Activated CD4-positive, CD25-positive, alpha-beta regulatory T cell treated with anti-CD3 and anti-CD28 coated beads, Interleukin-2, amount 50 U/mL, for 72 hours (primary cell): ENCODE measurements around the gene DNAJB5.
A peak's percentile ranks its signal among the peaks of the same experiment; 100 is the strongest.
"Not testable (repeated sequence)": the region's sequence is repeated elsewhere in the genome, so short reads cannot be mapped to it uniquely, and the experiment has no call there.

ENCODE experiments used
- DNase-seq: peaks from one replicate; pipeline ENCODE4 v3.0.0; 2021

DNAJB5 gene

DNA sequence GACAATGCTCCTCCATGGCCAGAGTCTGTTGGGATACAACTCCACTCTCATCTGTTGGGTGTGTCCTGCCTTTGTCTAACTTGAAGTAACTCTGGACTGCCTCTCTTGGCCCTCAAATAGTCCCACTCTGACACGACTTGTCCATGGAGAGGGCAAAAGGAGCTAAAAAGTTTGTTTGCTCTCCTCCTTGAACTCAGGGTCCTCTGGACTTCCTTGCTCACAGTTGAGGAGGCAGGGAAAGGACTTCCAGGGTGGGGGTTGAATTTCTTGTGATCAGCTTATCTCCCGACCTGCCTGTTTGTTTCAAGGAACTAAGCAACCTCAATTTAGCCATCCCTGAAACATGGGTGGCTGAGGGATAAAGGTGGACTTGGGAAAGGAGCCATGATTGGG lies 11.7 kb downstream of the DNAJB5 start:
- DNase-seq: no peak

- DNase-seq: no peak
These were observed 12.4 kb downstream of the DNAJB5 start for GRCh38 chr9:35001803-35002502.

GRCh38 chr9:35002623-35003022 lies 13.1 kb downstream of the DNAJB5 start:
- no peak for DNase-seq

DNA sequence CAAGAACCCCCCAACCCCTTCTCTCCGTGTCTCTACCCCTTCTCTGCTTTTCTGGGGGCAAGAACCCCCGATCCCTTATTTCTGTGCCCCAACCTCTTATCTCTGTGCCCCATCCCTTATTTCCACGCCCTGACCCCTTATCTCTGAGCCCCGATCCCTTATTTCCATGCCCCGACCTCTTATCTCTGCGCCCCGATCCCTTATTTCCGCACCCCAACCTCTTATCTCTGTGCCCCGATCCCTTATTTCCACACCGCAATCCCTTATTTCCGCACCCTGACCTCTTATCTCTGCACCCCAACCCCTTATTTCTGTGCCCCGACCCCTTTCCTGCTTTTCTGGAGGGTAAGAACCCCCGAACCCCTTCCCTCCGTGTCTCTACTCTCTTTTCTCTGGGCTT lies 14.8 kb downstream of the DNAJB5 start:
- DNase-seq: not testable (repeated sequence)

DNA sequence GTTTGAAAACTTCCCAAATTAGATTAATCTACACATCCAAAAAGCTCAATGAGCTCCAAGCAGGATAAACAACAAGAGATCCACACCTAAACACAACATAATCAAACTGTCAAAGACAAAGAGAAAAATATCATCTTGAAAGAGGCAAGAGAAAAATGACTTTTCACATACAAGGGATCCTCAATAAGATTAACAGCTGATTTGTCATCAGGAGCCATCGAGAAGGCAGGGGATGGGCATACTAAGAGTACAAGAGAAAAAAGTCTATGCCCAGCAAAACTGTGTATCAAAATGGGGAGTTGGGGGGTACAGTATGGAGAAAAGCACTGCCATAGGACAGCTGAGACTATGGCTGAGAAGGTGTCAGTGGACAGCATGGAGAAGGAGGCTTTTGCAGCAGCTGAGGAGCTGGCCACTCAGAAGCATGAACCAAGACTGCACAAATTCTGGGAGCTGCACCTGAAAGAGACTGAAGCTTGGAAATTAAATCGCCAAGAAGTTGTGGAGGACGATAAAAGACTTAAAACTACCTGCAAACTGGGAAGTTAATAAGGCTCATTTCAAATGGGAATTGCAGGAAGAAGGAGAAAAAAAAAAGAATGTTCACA lies 20.9 kb downstream of the DNAJB5 start:
- DNase-seq: no peak

- DNase-seq: no peak
These were observed 25.0 kb downstream of the DNAJB5 start for GRCh38 chr9:35014517-35014916.

GRCh38 chr9:35023443-35023842 lies 33.9 kb downstream of the DNAJB5 start:
- not testable (repeated sequence) for DNase-seq

GRCh38 chr9:35026671-35027070 lies 37.1 kb downstream of the DNAJB5 start:
- DNase-seq: no peak

GRCh38 chr9:35027374-35027773 lies 37.8 kb downstream of the DNAJB5 start:
- no peak for DNase-seq

GRCh38 chr9:35027860-35028259 lies 38.3 kb downstream of the DNAJB5 start:
- no peak for DNase-seq

- DNase-seq: no peak
These were observed 38.8 kb downstream of the DNAJB5 start for GRCh38 chr9:35028341-35028740.

- DNase-seq: no peak
These were observed 39.7 kb downstream of the DNAJB5 start for GRCh38 chr9:35029241-35029640.

DNA sequence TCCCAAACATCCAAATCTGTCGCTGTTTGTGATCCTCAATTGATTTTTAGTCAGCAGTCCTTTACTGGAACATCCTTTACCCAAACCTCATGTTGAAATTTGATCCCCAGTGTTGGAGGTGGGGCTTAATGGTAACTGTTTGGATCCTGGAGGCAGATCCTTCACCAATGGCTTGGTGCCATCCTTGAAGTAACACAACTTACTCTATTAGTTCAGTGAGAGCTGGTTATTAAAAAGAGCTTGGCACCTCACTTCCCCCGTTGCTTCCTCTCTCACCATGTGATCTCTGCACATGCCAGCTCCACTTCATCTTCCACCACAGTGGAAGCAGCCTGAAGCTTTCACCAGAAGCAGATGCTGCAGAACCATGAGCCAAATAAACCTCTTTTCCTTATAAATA lies 40.3 kb downstream of the DNAJB5 start:
- no peak for DNase-seq

DNA sequence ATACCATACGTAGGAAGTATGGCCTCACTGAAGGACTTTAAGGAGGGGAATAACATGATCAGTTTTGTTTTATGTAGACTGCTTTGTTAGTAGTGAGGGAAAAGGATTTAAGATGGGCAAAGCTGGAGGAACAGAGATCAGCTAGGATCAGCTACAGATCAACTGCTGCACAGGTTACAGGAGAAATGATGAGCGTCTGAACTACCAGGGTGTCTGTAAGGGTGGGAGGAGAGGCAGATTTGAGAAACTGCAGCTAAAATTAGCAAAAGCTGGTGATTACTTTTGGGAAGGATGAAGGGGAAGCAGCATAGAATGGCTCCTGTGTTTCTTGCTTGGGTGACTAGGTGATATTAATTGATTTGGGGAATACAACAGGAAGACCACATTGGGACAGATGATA lies 43.6 kb downstream of the DNAJB5 start:
- DNase-seq: no peak

- DNase-seq: peak; percentile 38
These were observed 46.5 kb downstream of the DNAJB5 start for GRCh38 chr9:35035851-35036701.

- no peak for DNase-seq
These were observed 52.6 kb downstream of the DNAJB5 start for GRCh38 chr9:35042081-35042604.

DNA sequence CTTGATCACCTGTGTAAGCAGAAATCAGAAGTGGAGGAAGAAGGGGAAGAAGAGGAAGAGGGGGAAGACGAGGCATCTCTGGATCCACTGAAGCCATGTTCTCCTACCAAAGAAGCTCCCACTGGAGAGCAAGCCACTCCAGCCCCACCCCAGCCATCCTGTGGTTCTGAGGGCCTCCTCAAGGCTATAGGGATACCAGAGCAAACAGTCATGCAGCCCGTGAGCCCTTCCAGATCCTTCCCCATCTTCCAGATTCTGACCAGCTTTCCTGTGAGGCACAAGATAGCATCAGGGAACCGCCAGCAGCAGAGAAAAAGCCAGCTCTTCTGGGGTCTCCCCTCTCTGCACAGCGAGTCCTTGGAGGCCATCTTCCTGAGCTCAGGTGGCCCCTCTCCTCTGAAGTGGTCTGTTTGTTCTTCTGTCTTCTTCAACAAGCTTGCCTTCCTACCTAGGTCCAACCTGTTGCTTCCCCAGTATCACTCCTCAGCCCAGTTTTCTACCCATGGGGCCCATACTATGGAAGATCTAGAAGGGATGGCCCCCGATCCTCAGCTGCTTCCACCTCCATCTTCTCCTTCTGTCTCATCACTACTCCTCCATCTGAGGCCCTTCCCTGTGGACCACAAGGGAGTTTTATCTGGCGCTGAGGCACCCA lies 53.5 kb downstream of the DNAJB5 start:
- no peak for DNase-seq

DNA sequence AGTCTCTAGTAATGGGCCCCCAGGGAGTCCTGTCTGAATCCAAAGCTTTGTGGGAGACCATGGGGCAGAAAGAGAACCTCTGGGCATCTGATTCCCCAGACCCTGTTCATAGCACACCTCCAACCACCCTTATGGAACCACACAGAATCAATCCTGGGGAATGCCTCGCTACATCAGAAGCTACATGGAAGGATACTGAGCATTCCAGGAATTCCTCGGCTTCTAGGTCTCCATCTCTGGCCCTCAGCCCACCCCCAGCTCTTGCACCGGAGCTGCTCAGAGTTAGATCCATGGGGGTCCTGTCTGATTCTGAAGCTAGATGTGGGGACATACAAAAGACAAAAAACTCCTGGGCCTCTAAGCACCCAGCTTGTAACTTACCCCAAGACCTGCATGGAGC lies 54.5 kb downstream of the DNAJB5 start:
- no peak for DNase-seq
